DMS79 (cell line): ENCODE measurements around the gene NXT1.

Experiments used
- DNase-seq: peaks from one replicate; lab custom pipeline; 2025; lab: John Stamatoyannopoulos, UW

The NXT1 gene

DNA sequence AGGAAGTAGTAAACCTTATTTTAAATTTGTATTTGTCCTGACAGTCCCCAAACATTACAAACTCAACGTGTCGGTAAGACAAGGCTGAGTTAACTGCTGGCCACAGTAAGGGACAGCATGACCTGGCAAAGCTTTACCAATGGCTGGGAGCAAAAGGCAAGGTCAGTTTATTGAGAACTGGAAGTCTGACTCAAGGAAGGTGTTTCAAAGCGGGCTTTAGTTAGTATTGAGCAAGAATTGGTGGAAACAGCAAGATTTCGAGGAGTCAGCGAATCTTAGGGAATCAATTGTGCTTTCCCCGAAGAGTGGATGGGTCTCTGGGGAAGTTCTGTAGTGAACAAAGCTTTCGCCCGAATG, 10.5 kb downstream of the NXT1 start:
- no peak for DNase-seq

DNA sequence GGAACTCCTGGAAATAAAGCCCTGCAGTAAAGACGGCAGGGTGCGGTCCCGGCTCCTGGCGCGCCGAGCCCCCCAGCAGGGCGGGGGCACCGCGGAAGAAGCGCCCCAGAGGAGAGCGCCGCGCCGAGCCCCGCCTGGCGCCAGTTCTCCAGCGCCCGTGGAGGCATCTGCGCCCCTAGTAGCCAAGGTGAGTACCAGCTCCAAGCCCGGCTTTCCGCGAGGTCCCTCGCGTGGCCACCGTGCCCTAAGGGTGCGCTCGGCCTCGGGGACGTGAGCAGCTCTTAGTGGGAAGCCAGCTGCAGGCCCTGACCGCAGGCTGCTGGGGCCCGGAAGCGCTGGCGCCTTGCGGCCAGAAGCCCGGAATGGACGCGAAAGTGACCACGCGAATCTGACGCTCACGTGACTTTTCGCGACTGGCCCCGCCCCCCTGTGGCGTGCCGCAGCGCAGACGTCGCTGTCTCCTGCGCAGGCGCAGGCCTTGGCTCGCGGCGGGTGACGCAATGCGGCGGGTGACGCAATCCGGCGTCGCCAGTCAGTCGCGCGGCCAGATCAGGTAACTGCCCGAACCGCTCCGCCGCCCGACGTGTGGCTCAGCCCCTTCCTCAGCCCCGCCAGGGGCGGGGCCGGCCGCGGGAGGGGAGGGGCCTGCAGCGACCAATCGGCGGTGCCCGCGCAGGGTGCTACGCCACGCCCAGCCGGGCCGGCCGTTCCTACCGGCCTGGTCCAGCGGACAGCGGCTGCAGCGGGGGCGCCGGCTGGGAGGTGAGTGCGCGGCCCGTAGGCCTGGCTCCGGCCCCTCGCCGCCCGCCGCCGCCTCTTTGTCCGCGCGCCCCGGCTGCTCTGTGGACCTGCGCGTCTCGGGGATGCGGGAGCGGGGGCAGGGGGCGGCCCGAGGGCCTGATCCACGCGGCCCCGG, 11.1 kb downstream of the NXT1 start, which contains the start of gene GZF1:
Gene GZF1, plus strand, starts transcription at position 707 of the 916 bp plus-strand sequence. CDS start 2,202 bp downstream, outside the sequence.
- peak; percentile 87 for DNase-seq

DNA sequence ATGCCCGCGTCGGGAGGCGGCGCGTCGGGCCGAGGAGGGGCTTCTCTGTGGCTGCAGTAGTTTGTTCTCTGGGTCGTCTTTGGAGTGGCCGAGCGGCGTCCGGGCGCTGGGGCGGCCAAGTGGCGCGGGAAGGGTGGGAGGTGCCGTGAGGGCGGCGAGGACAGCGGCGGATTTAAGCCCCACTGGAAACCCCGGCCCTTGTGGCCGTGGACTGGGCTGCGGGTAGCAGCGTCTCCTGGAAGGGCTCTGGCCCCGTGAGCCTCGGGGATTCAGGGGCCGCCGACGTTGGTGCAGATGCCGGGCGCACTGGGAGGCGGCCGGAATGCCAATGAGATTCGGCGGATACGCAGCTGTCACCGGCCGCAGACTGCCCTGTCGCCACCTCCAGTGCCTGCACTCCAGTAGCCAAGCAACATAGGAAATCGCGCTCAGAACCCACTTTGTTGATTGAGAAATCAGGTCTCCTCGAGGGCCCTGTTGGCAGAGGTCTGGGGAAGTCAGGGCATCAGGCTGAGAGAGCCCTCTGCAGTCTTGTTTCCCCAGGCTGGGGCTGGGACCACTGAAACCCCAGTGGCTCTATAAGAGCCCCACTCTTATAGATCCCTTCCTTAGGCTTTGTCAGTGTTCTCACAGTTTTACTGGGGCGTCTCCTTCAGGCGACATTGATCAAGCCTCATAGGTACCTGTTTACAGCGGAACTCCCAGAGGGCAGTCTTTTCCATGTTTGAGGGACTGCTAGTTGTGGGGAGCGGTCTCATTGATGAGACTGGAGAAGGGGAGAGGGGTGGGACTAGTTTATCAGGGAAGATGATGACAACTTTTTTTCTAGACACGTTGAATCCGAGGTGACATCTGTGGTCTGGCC, 12.0 kb downstream of the NXT1 start:
- DNase-seq = no peak

- DNase-seq = no peak
Observed at GRCh38 chr20:23363257-23363649, 12.7 kb downstream of the NXT1 start.

GRCh38 chr20:23365390-23366165, 15.0 kb downstream of the NXT1 start:
- DNase-seq = no peak

- no peak for DNase-seq
Observed at GRCh38 chr20:23366384-23366783, 15.8 kb downstream of the NXT1 start.

GRCh38 chr20:23367770-23368169, 17.2 kb downstream of the NXT1 start:
- DNase-seq = no peak

GRCh38 chr20:23368316-23369071, 17.9 kb downstream of the NXT1 start:
- no peak for DNase-seq

GRCh38 chr20:23369072-23369823, 18.7 kb downstream of the NXT1 start:
- no peak for DNase-seq

DNA sequence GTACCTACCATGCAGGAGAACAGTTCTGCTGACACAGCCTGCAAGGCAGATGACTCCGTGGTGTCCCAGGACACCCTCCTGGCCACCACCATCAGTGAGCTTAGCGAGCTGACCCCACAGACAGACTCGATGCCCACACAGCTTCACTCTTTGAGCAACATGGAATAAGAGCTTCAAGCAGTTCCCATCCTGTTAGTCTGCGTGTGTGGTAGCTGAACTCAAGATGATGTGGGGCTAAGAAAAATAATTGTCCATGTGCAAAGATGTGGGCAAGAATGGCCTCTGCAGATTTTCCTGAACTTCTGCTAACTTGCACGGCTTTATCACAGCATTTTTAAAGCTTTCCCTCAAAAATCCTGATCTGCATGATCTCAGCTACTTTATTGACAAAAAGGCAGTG, 19.7 kb downstream of the NXT1 start:
- DNase-seq = no peak

- no peak for DNase-seq
Observed at GRCh38 chr20:23370873-23371272, 20.3 kb downstream of the NXT1 start.

DNA sequence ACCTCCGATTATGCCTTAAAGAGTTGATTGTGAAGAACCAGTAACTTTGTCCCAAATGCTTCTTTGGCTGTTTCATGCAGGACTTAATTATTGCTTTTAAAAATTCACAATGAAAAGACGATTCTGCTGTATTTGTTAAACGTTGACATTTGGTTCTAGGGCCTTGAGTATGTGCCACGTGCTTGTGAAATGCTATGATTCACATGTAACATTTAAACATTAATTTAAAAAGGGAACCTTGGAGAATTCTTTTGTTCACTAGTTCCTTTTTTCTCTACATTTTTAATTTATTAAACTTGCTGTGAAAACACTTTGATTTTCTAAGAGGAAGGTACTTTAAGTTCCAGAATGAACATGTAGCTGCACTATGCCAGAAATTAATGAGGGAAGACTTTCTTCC, 20.9 kb downstream of the NXT1 start:
- DNase-seq = no peak

GRCh38 chr20:23374441-23374840, 23.9 kb downstream of the NXT1 start:
- no peak for DNase-seq

DNA sequence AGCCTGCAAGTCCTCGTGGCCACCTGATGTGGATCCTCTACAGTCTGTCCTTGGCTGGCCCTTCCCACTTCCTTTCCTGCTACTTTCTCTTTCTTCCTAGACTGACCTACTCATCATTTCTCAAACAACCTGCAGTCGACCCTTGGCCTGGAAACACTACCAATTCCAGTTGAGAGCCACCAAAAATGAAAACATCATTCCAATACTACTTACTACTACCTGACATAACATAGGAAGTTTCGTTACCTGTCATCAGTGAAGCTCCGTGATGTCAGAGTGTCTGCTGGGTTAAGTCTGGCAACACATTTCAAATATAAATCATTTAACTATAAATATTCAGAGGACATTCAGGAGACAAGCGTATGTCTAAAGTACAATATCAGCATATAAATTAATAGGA, 25.2 kb downstream of the NXT1 start:
- no peak for DNase-seq

DNA sequence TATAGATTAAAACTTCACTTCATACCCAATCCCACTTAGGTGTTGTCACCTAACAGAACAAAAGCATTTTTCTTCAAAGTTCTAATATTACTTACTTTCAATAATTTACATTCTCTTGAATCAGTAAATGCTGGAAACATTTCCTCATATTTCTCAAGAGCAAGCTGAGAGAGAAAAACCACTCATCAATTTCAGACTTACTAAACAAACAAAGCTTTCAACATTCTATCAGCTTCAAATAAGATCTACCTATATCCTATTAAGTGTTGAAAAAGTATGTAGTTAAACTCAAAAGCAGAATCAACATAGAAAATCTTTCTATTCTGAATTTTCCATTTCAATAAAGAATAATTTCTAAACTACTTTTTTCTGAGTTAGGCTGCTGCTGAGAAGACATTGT, 29.2 kb downstream of the NXT1 start:
- no peak for DNase-seq

DNA sequence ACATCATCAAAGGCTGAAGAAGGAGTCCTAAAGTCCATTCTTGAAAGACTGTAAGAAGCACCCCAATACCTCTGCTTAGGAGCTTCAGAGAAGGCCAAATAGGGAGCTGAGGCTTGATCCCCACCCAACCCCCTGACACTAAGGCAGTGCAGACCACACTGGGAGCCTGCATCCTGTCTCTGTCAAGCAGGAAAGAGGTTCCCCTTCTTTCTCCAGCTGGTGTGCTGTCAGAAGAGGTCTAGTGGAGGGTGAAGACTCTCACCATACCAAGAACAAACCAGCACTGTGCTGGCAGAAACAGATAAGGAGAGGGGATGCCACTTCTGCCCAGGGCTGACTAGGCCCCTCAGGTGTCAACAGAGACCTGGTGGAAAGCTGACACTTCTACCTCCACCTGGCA, 31.3 kb downstream of the NXT1 start:
- DNase-seq = no peak

DNA sequence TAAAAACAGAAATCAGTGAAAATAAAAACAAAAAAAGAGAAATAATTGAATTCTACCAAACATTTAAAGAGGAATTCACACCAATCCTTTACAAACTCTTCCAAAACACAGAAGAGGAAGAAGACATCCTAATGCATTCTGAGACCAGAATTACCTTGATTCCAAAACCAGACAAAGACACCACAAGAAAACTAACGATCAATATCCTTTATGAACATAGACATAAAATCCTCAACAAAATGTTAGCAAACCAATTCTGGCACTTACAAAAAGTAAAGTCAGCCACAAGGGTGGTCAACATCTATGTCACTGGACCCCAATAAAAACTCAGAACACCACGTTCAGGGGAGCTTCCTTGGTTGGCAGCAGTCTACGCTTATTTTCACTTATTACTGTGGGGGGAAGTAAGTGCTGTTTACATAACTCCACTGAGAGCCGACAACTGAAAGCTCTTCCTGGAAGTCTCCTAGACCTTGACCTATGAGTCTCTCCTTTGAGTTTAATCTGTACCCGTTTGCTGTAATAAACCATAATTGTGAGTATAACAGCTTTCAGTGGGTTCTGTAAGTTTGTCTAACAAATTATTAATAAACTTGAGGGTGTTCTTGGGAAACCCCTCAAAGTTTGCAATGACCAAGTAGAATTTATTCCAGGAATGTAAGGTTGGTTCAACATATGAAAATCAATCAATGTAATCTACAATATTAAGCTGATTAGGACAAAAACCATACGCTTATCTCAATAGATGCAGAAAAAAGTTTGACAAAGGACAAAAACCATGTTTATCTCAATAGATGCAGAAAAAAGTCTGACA, 35.9 kb downstream of the NXT1 start:
- DNase-seq = no peak

DNA sequence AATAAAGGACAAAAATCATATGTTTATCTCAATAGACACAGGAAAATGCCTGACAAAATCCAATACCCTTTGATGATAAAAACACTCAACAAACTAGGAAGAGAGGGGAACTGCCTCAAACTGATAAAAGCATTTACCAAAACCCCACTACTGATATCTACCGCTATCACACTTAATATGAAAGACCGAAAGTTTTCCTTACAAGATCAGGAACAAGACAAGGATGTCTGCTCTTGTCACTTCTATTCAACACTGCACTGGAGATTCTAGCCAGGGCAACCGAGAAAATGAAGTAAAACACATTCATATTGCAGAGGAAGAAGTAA, 36.5 kb downstream of the NXT1 start:
- no peak for DNase-seq

DNA sequence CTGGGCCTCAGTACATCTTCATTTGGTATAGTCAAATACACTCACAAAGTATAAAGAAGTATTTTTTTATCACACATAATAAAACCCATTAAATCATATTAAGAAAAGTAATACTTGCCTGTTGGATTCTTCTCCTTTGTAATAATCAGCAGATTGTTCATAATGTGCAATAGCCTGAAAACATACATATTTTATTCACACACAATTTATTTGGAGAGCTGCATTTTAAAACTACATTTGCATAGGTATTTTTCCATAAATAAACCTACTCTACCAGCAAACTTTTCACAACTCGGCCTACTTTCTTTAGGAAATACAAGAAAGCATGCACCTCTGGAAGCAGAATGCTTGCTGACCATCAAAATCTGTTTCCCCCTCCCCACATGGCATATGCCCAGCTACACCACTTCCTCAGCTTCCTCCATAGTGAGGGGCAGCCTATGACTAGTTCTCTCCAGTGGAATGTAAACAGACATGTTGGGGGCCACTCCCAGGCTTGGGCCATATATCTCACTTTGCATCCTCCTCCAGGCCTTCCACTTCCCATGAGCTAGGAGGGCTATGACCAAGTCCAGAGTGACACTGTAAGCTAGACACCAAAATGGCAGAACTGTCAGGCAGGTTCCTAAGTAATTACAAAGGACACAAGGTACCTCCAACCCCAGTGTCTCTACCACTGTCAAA, 39.6 kb downstream of the NXT1 start:
- no peak for DNase-seq
